Breast epithelium (tissue), 4 donors: ENCODE data around the gene TNNI3. TPM values are rescaled to one million over a fixed set of nuclear protein-coding genes. Genes with fewer than 3 reads are reported as not detected.
"Not testable (repeated sequence)": the region's sequence is repeated elsewhere in the genome, so short reads cannot be mapped to it uniquely, and the experiment has no call there.

Experiments
- DNase-seq, 2 donors: peaks; one replicate each; pipeline ENCODE4 v3.0.0-alpha.2; 2019; ENCODE audit warnings: low spot score in 2 of 2
- H3K27ac ChIP-seq, 2 donors: fragments of 200-600 bp; sonication (generic) in 1 of 2; one replicate each; pipeline ENCODE4 v1.5.1; 2016 to 2019; ENCODE audit warnings: mild to moderate bottlenecking in 1 of 2
- H3K27me3 ChIP-seq, 2 donors: fragments of 200-600 bp; sonication (generic) in 1 of 2; one replicate each; pipeline versions ENCODE4 v1.5.1 to v1.6.0; 2017 to 2019; ENCODE audit warnings: control low read depth in 1 of 2, mild to moderate bottlenecking in 1 of 2
- H3K36me3 ChIP-seq: fragments of 200-600 bp; one replicate; pipeline ENCODE4 v1.5.1; 2019
- H3K4me1 ChIP-seq, 2 donors: fragments of 200-600 bp; sonication (generic); one replicate each; pipeline ENCODE4 v1.5.1; 2016 to 2019; ENCODE audit warnings: control low read depth in 1 of 2
- H3K4me3 ChIP-seq, 3 donors: fragments of 200-600 bp; sonication (generic); 1 replicate in 2 of 3; 2 replicates in 1 of 3; pipeline ENCODE4 v1.5.1; 2016 to 2019; ENCODE audit warnings: mild to moderate bottlenecking in 3 of 3, moderate library complexity in 2 of 3
- H3K9me3 ChIP-seq, 2 donors: fragments of 200-600 bp; sonication (generic) in 1 of 2; one replicate each; pipeline ENCODE4 v1.5.1; 2016 to 2019; ENCODE audit warnings: control low read depth in 1 of 2
- CTCF ChIP-seq, 3 donors: fragments of 450-650 bp; IDR thresholded peaks; one replicate each; pipeline ENCODE4 v1.5.1; 2016 to 2017; ENCODE audit warnings: antibody characterized with exemption in 3 of 3, mild to moderate bottlenecking in 3 of 3, moderate library complexity in 3 of 3
- POLR2A ChIP-seq: fragments of 450-650 bp; IDR thresholded peaks from one replicate; pipeline ENCODE4 v1.6.1; 2016; ENCODE audit warnings: antibody characterized with exemption, mild to moderate bottlenecking, moderate library complexity
- POLR2AphosphoS5 ChIP-seq, 3 donors: sonication (generic); formaldehyde crosslinking; IDR thresholded peaks; one replicate each; pipeline ENCODE4 v1.6.1; 2017; ENCODE audit warnings: antibody characterized with exemption in 3 of 3
- intact Hi-C: fragments of 100-400 bp; cut with DNase I; formaldehyde crosslinking; loops from one replicate; pipeline ENCODE4 v1.15.1; 2023; ENCODE audit warnings: low total_unique reads
- total RNA-seq, 3 donors: library from RNA; depleted of rRNA; stranded (reverse); fragments of >200 nt; gene quantifications; one replicate each; pipeline ENCODE4 v1.1.0, GENCODE V29; 2016

TNNI3 gene
- total RNA-seq, 3 donors from 2014 or later, result 2.6 TPM; not detected in 2

GRCh38 chr19:55112246-55112776, 45.2 kb downstream of the TNNI3 start:
- no peaks in the 10 kb centered on the region for H3K27me3 ChIP-seq
- H3K9me3 ChIP-seq, result no peaks in the 10 kb centered on the region
- H3K27ac ChIP-seq, result peak overlapping the region; percentile 90 to 96
- H3K36me3 ChIP-seq, result no peaks in the 10 kb centered on the region
- H3K4me3 ChIP-seq, result peak overlapping the region in 1 of 3 donors; percentile 96
- DNase-seq, result no peak
- intact Hi-C loops, result loop anchor here (5.0 kb wide), 1 partner anchor 1530 kb away; no protein-coding TSS in a partner anchor
- TF ChIP-seq CTCF (IDR thresholded peaks at IDR 0.05) (no peak), POLR2A (no peak), POLR2AphosphoS5 (IDR thresholded peaks at IDR 0.05) (no peak)
- H3K4me1 ChIP-seq, result peaks cover 0 to 18% of the 10 kb centered on the region in 2 donors

DNA sequence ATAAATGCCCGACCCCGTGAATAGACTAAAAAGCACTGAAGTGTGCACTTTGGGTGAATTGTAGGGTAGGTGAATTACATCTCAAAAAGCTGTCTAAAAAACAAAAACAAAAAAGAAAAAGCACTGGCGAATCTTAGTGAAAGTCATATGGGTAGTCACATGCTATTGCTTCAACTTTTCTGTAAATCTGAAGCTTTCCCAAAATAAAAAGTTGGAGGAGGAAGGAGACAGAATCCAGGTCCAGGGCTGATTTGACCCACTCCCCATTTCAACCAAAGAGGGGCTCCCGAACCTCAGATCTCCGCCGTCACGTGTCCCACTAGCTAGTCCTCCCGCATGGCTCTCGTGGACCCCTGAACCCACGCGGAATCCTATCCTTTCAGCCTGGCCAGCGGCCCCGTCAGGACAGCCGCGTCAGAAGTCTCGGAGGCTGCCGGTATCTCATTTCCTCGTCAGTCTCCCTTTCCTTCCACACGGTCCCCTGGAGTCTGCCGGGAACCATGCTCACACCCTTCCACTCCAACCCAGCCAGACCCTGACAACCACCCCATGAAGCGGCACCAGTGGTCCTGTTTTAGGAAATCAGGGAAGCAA, 46.2 kb downstream of the TNNI3 start:
- no peak for DNase-seq
- Histone ChIP-seq H3K27me3 (no peaks in the 10 kb centered on the region), H3K27ac (peak overlapping the region; percentile 90 to 96), H3K4me1 (peaks cover 0 to 15% of the 10 kb centered on the region in 2 donors), H3K4me3 (peak overlapping the region in 2 of 3 donors; percentile 8 to 48), H3K9me3 (no peaks in the 10 kb centered on the region), H3K36me3 (no peaks in the 10 kb centered on the region)
- TF ChIP-seq POLR2AphosphoS5 (IDR thresholded peaks at IDR 0.05), result no peak
- no peak for TF ChIP-seq POLR2A
- TF ChIP-seq CTCF (IDR thresholded peaks at IDR 0.05), result no peak
- intact Hi-C loops, result loop anchor here (5.0 kb wide), 1 partner anchor 1529 kb away; no protein-coding TSS in a partner anchor

GRCh38 chr19:55109527-55110291, 47.8 kb downstream of the TNNI3 start:
- intact Hi-C loops, result loop anchor here (5.0 kb wide), 1 partner anchor 1527 kb away; no protein-coding TSS in a partner anchor
- TF ChIP-seq POLR2AphosphoS5 (IDR thresholded peaks at IDR 0.05) (no peak), CTCF (IDR thresholded peaks at IDR 0.05) (no peak), POLR2A (no peak)
- Histone ChIP-seq H3K27me3 (no peaks in the 10 kb centered on the region), H3K9me3 (no peaks in the 10 kb centered on the region), H3K36me3 (no peaks in the 10 kb centered on the region), H3K4me3 (no peak overlapping the region), H3K4me1 (peaks cover 0 to under 1% of the 10 kb centered on the region in 2 donors), H3K27ac (peak overlapping the region in 1 of 2 donors; percentile 66)
- DNase-seq, result no peak

GRCh38 chr19:55107252-55107651, 50.3 kb downstream of the TNNI3 start:
- H3K27ac ChIP-seq, H3K9me3 ChIP-seq, H3K4me1 ChIP-seq, H3K36me3 ChIP-seq, H3K27me3 ChIP-seq, DNase-seq, intact Hi-C loops, H3K4me3 ChIP-seq: not testable (repeated sequence)

DNA sequence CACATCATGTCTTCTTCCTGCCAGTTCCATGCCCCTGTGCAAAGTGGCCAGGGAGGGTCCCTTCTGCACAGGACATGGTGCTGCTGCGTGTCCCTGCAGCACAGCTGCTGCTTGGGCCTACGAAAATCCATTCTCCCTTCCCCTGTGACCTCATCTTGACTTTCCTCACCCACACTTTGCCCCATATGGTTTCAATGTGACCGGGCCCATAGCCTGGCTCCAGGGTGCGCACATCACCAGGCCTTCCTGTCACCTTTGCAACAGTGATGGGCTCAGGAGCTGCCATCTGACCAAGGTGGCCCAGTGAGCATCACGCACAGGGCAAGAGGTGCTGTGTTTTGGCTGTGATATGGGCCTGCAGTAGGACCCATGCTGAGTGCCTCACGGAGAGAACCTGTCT, 50.9 kb downstream of the TNNI3 start:
- no peak for DNase-seq
- peaks cover 4 to 6% of the 10 kb centered on the region in 2 donors for H3K9me3 ChIP-seq
- intact Hi-C loops, result no loop called here
- no peak overlapping the region for H3K4me3 ChIP-seq
- no peak for TF ChIP-seq POLR2A
- TF ChIP-seq CTCF (IDR thresholded peaks at IDR 0.05), result no peak
- TF ChIP-seq POLR2AphosphoS5 (IDR thresholded peaks at IDR 0.05), result no peak
- no peak overlapping the region for H3K27ac ChIP-seq
- H3K4me1 ChIP-seq, result no peaks in the 10 kb centered on the region
- H3K27me3 ChIP-seq, result no peaks in the 10 kb centered on the region
- no peaks in the 10 kb centered on the region for H3K36me3 ChIP-seq
